ENCODE data around the gene SLC19A1.

The SLC19A1 gene

GRCh38 chr21:45582128-45582527 is 39.9 kb upstream of the SLC19A1 start:
- peaks cover 34% of the 10 kb centered on the region for H3K9me3 ChIP-seq (ENCODE audit: insufficient read depth, low read depth, low read length)
- no peaks in the 10 kb centered on the region for H3K36me3 ChIP-seq (ENCODE audit: insufficient read depth, low read depth, low read length)
- H3K9ac ChIP-seq (ENCODE audit: low read depth, low read length): no peak overlapping the region
- H3K27ac ChIP-seq (ENCODE audit: low read length): no peak overlapping the region
- no peaks in the 10 kb centered on the region for H3K27me3 ChIP-seq (ENCODE audit: insufficient read depth, low read length)
- no peak overlapping the region for H3K4me3 ChIP-seq (ENCODE audit: low read length)
- H3K4me1 ChIP-seq (ENCODE audit: insufficient read depth, low read length): no peaks in the 10 kb centered on the region

- H3K27ac ChIP-seq (ENCODE audit: low read length): no peak overlapping the region
- no peaks in the 10 kb centered on the region for H3K36me3 ChIP-seq (ENCODE audit: insufficient read depth, low read depth, low read length)
- H3K27me3 ChIP-seq (ENCODE audit: insufficient read depth, low read length): no peaks in the 10 kb centered on the region
- H3K9me3 ChIP-seq (ENCODE audit: insufficient read depth, low read depth, low read length): peaks cover 26% of the 10 kb centered on the region
- no peak overlapping the region for H3K4me3 ChIP-seq (ENCODE audit: low read length)
- no peaks in the 10 kb centered on the region for H3K4me1 ChIP-seq (ENCODE audit: insufficient read depth, low read length)
- no peak overlapping the region for H3K9ac ChIP-seq (ENCODE audit: low read depth, low read length)
Observed at GRCh38 chr21:45581322-45581712, 39.1 kb upstream of the SLC19A1 start.

- Histone ChIP-seq H3K4me1 (ENCODE audit: insufficient read depth, low read length) (no peaks in the 10 kb centered on the region), H3K9me3 (ENCODE audit: insufficient read depth, low read depth, low read length) (peaks cover 20% of the 10 kb centered on the region), H3K9ac (ENCODE audit: low read depth, low read length) (no peak overlapping the region), H3K36me3 (ENCODE audit: insufficient read depth, low read depth, low read length) (no peaks in the 10 kb centered on the region), H3K27ac (ENCODE audit: low read length) (no peak overlapping the region), H3K4me3 (ENCODE audit: low read length) (no peak overlapping the region), H3K27me3 (ENCODE audit: insufficient read depth, low read length) (no peaks in the 10 kb centered on the region)
Observed at GRCh38 chr21:45580576-45581321, 38.5 kb upstream of the SLC19A1 start.

GRCh38 chr21:45580181-45580575 is 37.9 kb upstream of the SLC19A1 start:
- no peak overlapping the region for H3K9ac ChIP-seq (ENCODE audit: low read depth, low read length)
- peaks cover 17% of the 10 kb centered on the region for H3K9me3 ChIP-seq (ENCODE audit: insufficient read depth, low read depth, low read length)
- no peaks in the 10 kb centered on the region for H3K27me3 ChIP-seq (ENCODE audit: insufficient read depth, low read length)
- H3K27ac ChIP-seq (ENCODE audit: low read length): no peak overlapping the region
- H3K4me1 ChIP-seq (ENCODE audit: insufficient read depth, low read length): no peaks in the 10 kb centered on the region
- H3K36me3 ChIP-seq (ENCODE audit: insufficient read depth, low read depth, low read length): no peaks in the 10 kb centered on the region
- no peak overlapping the region for H3K4me3 ChIP-seq (ENCODE audit: low read length)

- no peak overlapping the region for H3K9ac ChIP-seq (ENCODE audit: low read depth, low read length)
- no peaks in the 10 kb centered on the region for H3K36me3 ChIP-seq (ENCODE audit: insufficient read depth, low read depth, low read length)
- H3K27ac ChIP-seq (ENCODE audit: low read length): no peak overlapping the region
- no peaks in the 10 kb centered on the region for H3K27me3 ChIP-seq (ENCODE audit: insufficient read depth, low read length)
- H3K4me1 ChIP-seq (ENCODE audit: insufficient read depth, low read length): no peaks in the 10 kb centered on the region
- peaks cover 17% of the 10 kb centered on the region for H3K9me3 ChIP-seq (ENCODE audit: insufficient read depth, low read depth, low read length)
- no peak overlapping the region for H3K4me3 ChIP-seq (ENCODE audit: low read length)
Observed at GRCh38 chr21:45579383-45580180, 37.3 kb upstream of the SLC19A1 start.

GRCh38 chr21:45578811-45579381 is 36.7 kb upstream of the SLC19A1 start:
- Histone ChIP-seq H3K4me3 (ENCODE audit: low read length) (no peak overlapping the region), H3K9ac (ENCODE audit: low read depth, low read length) (no peak overlapping the region), H3K36me3 (ENCODE audit: insufficient read depth, low read depth, low read length) (no peaks in the 10 kb centered on the region), H3K27ac (ENCODE audit: low read length) (no peak overlapping the region), H3K27me3 (ENCODE audit: insufficient read depth, low read length) (no peaks in the 10 kb centered on the region), H3K9me3 (ENCODE audit: insufficient read depth, low read depth, low read length) (peaks cover 12% of the 10 kb centered on the region), H3K4me1 (ENCODE audit: insufficient read depth, low read length) (no peaks in the 10 kb centered on the region)

DNA sequence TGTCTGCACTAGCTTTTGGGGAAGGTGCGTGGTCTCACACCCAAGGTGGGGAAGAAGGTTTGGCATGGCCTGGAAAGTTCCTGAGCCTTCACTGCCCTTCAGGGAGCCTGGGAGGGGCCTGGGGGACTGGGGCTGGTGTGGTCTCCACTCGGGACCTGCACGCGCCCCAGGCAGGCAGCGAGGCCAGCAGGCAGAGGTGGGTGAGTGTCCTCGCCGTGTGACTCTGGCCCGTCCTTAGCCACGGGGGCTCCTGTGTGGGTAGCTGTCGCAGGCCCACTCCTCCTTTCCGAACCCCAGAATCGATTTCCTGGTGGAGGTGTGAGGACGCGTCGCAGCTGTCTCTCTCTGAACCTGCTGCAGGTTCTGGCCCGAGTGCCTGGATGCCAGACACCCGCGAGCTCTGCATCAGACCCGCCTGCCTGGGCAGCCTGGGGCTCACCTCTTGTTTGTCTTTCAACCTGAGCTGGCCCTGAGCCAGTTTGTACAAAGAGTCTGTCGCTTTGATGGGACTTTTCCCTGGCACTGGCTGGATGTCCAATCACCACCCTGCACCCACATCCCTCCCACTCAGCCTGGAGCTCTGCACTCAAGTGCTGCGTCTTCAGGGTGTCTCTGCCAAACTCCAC is 36.0 kb upstream of the SLC19A1 start:
- H3K4me1 ChIP-seq (ENCODE audit: insufficient read depth, low read length): no peaks in the 10 kb centered on the region
- no peak overlapping the region for H3K9ac ChIP-seq (ENCODE audit: low read depth, low read length)
- peaks cover 6% of the 10 kb centered on the region for H3K9me3 ChIP-seq (ENCODE audit: insufficient read depth, low read depth, low read length)
- no peak overlapping the region for H3K27ac ChIP-seq (ENCODE audit: low read length)
- H3K4me3 ChIP-seq (ENCODE audit: low read length): no peak overlapping the region
- H3K36me3 ChIP-seq (ENCODE audit: insufficient read depth, low read depth, low read length): no peaks in the 10 kb centered on the region
- H3K27me3 ChIP-seq (ENCODE audit: insufficient read depth, low read length): no peaks in the 10 kb centered on the region

DNA sequence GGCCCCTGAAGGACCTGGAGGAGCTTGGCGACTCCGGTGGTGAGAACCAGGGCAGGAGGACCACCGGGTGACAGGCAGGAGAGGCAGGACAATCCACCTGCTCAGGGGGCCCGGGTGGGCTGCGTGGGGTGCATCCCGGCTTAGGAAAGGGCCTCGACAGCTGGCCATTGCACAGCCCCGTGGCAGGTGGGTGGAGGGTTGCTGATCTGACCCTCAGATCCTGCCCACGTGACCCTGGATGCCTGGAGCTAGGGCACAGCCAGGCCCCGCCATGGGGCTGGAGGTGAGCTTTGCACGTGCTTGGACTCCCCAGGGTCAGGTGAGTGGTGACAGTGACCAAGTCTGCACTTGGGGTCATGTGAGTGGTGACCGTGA is 35.5 kb upstream of the SLC19A1 start:
- H3K27me3 ChIP-seq (ENCODE audit: insufficient read depth, low read length): no peaks in the 10 kb centered on the region
- H3K9me3 ChIP-seq (ENCODE audit: insufficient read depth, low read depth, low read length): peaks cover 1% of the 10 kb centered on the region
- no peak overlapping the region for H3K4me3 ChIP-seq (ENCODE audit: low read length)
- H3K36me3 ChIP-seq (ENCODE audit: insufficient read depth, low read depth, low read length): no peaks in the 10 kb centered on the region
- H3K4me1 ChIP-seq (ENCODE audit: insufficient read depth, low read length): no peaks in the 10 kb centered on the region
- H3K27ac ChIP-seq (ENCODE audit: low read length): no peak overlapping the region
- no peak overlapping the region for H3K9ac ChIP-seq (ENCODE audit: low read depth, low read length)

GRCh38 chr21:45576838-45577737 is 34.8 kb upstream of the SLC19A1 start:
- no peaks in the 10 kb centered on the region for H3K9me3 ChIP-seq (ENCODE audit: insufficient read depth, low read depth, low read length)
- no peak overlapping the region for H3K9ac ChIP-seq (ENCODE audit: low read depth, low read length)
- no peak overlapping the region for H3K4me3 ChIP-seq (ENCODE audit: low read length)
- H3K27ac ChIP-seq (ENCODE audit: low read length): no peak overlapping the region
- H3K4me1 ChIP-seq (ENCODE audit: insufficient read depth, low read length): no peaks in the 10 kb centered on the region
- H3K27me3 ChIP-seq (ENCODE audit: insufficient read depth, low read length): no peaks in the 10 kb centered on the region
- no peaks in the 10 kb centered on the region for H3K36me3 ChIP-seq (ENCODE audit: insufficient read depth, low read depth, low read length)

DNA sequence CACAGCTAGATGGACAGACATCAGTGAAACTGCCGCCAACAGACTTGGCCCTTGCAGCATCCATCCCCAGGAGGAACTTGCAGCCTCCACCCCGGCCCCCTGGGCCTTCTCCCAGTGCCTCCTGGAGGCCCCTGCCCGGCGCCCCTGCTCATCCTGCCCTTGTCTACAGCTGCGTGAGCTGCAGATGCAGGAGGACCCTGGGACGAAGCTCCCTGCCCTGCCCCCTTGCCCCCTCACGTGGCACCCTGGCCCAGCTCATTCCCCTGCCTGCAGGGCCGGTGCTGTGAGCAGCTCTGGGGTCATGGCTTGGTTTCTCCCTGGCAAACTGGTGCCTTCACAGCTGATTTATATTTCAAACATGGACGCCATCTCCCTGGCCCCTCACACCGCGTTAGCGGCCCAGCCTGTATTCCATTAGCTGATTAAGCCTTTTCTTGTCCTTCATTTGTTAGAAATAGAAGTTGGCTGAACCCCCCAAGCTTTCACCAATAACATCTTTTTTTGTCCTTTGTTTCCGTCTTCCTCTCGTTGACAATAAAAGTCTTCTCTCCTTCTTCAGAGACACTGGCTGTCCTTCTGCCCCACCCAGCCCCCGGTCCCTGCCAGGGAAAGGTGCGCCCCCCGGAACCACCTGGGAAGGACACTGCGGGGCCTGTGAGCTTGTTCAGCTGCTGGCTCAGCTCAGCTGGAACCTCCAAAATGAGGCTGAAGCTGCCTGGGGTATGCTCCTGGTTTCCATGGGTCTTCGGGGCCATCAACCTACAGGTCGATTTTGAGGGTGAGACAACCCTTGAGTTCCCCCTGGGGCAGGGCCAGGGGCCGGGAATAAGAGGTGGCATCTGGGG is 34.0 kb upstream of the SLC19A1 start:
- Histone ChIP-seq H3K9ac (ENCODE audit: low read depth, low read length) (no peak overlapping the region), H3K27me3 (ENCODE audit: insufficient read depth, low read length) (no peaks in the 10 kb centered on the region), H3K27ac (ENCODE audit: low read length) (no peak overlapping the region), H3K4me1 (ENCODE audit: insufficient read depth, low read length) (no peaks in the 10 kb centered on the region), H3K9me3 (ENCODE audit: insufficient read depth, low read depth, low read length) (no peaks in the 10 kb centered on the region), H3K36me3 (ENCODE audit: insufficient read depth, low read depth, low read length) (no peaks in the 10 kb centered on the region), H3K4me3 (ENCODE audit: low read length) (no peak overlapping the region)

Data from iPS-20b (cell line).